ENCODE results near the gene HCFC1R1. TPM values are rescaled to one million over a fixed set of nuclear protein-coding genes. Genes with fewer than 3 reads are reported as not detected.

HCFC1R1 gene
- polyA plus RNA-seq, 3 donors, result 16.7 to 27.1 (median 19.9) TPM

GRCh38 chr16:2986623-2987188 is 37.0 kb downstream of the HCFC1R1 start:
- no peak for TF ChIP-seq CTCF (IDR thresholded peaks at IDR 0.05)
- peaks cover 4 to 8% of the 10 kb centered on the region in 2 donors for H3K4me1 ChIP-seq (ENCODE audit: control insufficient read depth in 1 of 2, insufficient read depth in 2 of 2, low read length in 2 of 2)
- DNase-seq, result no peak
- no peaks in the 10 kb centered on the region for H4K20me1 ChIP-seq (ENCODE audit: insufficient read depth, low read length)
- no peaks in the 10 kb centered on the region for H3K79me2 ChIP-seq (ENCODE audit: insufficient read depth, low read length)
- no peaks in the 10 kb centered on the region for H3K36me3 ChIP-seq (replicated peaks in 1 of 2; ENCODE audit: control insufficient read depth in 1 of 2, insufficient read depth in 2 of 2, low read length in 2 of 2)
- peaks cover 12 to 27% (median 12%) of the 10 kb centered on the region in 3 donors for H3K27me3 Mint-ChIP-seq (ENCODE audit: low read depth in 3 of 3)
- H2AFZ ChIP-seq (ENCODE audit: insufficient read depth, low read depth, low read length, poor library complexity, severe bottlenecking), result no peak overlapping the region
- 89% methylated on average over 17 of the region's 17 CpGs for WGBS (ENCODE audit: insufficient coverage)
- no peaks in the 10 kb centered on the region for H3K27me3 ChIP-seq (ENCODE audit: control insufficient read depth in 2 of 2, insufficient read depth in 2 of 2, low read length in 2 of 2)
- H3K4me3 Mint-ChIP-seq, result no peak overlapping the region
- no peaks in the 10 kb centered on the region for H3K36me3 Mint-ChIP-seq
- no peak overlapping the region for H3K4me3 ChIP-seq (replicated peaks in 1 of 3; ENCODE audit: low read depth in 2 of 3, low read length in 3 of 3)
- H3K9me3 Mint-ChIP-seq, result no peaks in the 10 kb centered on the region
- no peak overlapping the region for H3K9ac ChIP-seq (ENCODE audit: insufficient read depth, low read length, poor library complexity, severe bottlenecking)
- peak overlapping the region in 1 of 7 donors; percentile 25 for H3K27ac Mint-ChIP-seq
- H3K27ac ChIP-seq (ENCODE audit: low read depth in 1 of 2, low read length in 2 of 2), result no peak overlapping the region
- no peak overlapping the region for H3K4me2 ChIP-seq (replicated peaks; ENCODE audit: extremely low read depth, low read length, poor library complexity, severe bottlenecking)
- H3K9me3 ChIP-seq (replicated peaks in 1 of 2; ENCODE audit: control insufficient read depth in 1 of 2, insufficient read depth in 1 of 2, low read length in 2 of 2), result no peaks in the 10 kb centered on the region
- intact Hi-C loops (cut with micrococcal nuclease), result no loop called here
- H3K4me1 Mint-ChIP-seq, result peaks cover 5% of the 10 kb centered on the region

GRCh38 chr16:2985893-2986355 is 37.8 kb downstream of the HCFC1R1 start:
- Mint-ChIP-seq H3K27ac (no peak overlapping the region), H3K4me1 (peaks cover 12% of the 10 kb centered on the region), H3K9me3 (no peaks in the 10 kb centered on the region), H3K4me3 (no peak overlapping the region), H3K36me3 (no peaks in the 10 kb centered on the region), H3K27me3 (ENCODE audit: low read depth in 3 of 3) (peaks cover 11 to 27% (median 12%) of the 10 kb centered on the region in 3 donors)
- no peak overlapping the region for H3K4me2 ChIP-seq (replicated peaks; ENCODE audit: extremely low read depth, low read length, poor library complexity, severe bottlenecking)
- no peak for TF ChIP-seq CTCF (IDR thresholded peaks at IDR 0.05)
- H3K9ac ChIP-seq (ENCODE audit: insufficient read depth, low read length, poor library complexity, severe bottlenecking), result no peak overlapping the region
- H3K79me2 ChIP-seq (ENCODE audit: insufficient read depth, low read length), result no peaks in the 10 kb centered on the region
- WGBS (ENCODE audit: insufficient coverage), result 92% methylated on average over 14 of the region's 15 CpGs
- intact Hi-C loops (cut with micrococcal nuclease), result no loop called here
- peaks cover 10 to 13% of the 10 kb centered on the region in 2 donors for H3K4me1 ChIP-seq (ENCODE audit: control insufficient read depth in 1 of 2, insufficient read depth in 2 of 2, low read length in 2 of 2)
- no peak for DNase-seq
- H2AFZ ChIP-seq (ENCODE audit: insufficient read depth, low read depth, low read length, poor library complexity, severe bottlenecking), result no peak overlapping the region
- no peaks in the 10 kb centered on the region for H4K20me1 ChIP-seq (ENCODE audit: insufficient read depth, low read length)
- no peaks in the 10 kb centered on the region for H3K9me3 ChIP-seq (replicated peaks in 1 of 2; ENCODE audit: control insufficient read depth in 1 of 2, insufficient read depth in 1 of 2, low read length in 2 of 2)
- H3K27ac ChIP-seq (ENCODE audit: low read depth in 1 of 2, low read length in 2 of 2), result no peak overlapping the region
- H3K36me3 ChIP-seq (replicated peaks in 1 of 2; ENCODE audit: control insufficient read depth in 1 of 2, insufficient read depth in 2 of 2, low read length in 2 of 2), result no peaks in the 10 kb centered on the region
- H3K4me3 ChIP-seq (replicated peaks in 1 of 3; ENCODE audit: low read depth in 2 of 3, low read length in 3 of 3), result no peak overlapping the region
- H3K27me3 ChIP-seq (ENCODE audit: control insufficient read depth in 2 of 2, insufficient read depth in 2 of 2, low read length in 2 of 2), result no peaks in the 10 kb centered on the region

Data from CD14-positive monocyte (primary cell).